GM23338 (cell line): ENCODE data around the gene KAT6B.

ENCODE experiments used
- CREB1 ChIP-seq: fragments of 250-450 bp; sonication (Bioruptor Pico); IDR thresholded peaks from 2 replicates; pipeline ENCODE4 v1.5.0; 2020; ENCODE audit warnings: low read depth, mild to moderate bottlenecking, moderate library complexity
- CTCF ChIP-seq, 2 experiments: fragments of 200-600 bp in 1 of 2; sonication (generic) in 1 of 2; conservative IDR thresholded peaks; 2 replicates each; pipeline versions ENCODE4 v1.5.1 to v1.6.1; 2016 to 2017; ENCODE audit warnings: antibody characterized with exemption in 2 of 2, low read depth in 2 of 2, mild to moderate bottlenecking in 2 of 2, moderate library complexity in 1 of 2
- ETS1 ChIP-seq: IDR thresholded peaks from 2 replicates; pipeline ENCODE4 v1.6.1; 2016; ENCODE audit warnings: antibody characterized with exemption
- EZH2 ChIP-seq: fragments of 200-600 bp; sonication (generic); IDR thresholded peaks from one replicate; pipeline ENCODE4 v1.8.0; 2017; ENCODE audit warnings: antibody characterized with exemption, mild to moderate bottlenecking, low read depth; ENCODE audit not compliant: unreplicated experiment
- EZH2phosphoT487 ChIP-seq: fragments of 200-600 bp; sonication (generic); IDR thresholded peaks from one replicate; pipeline ENCODE4 v1.8.1; 2018; ENCODE audit warnings: antibody characterized with exemption; ENCODE audit not compliant: unreplicated experiment
- POLR2AphosphoS5 ChIP-seq: IDR thresholded peaks from 2 replicates; pipeline ENCODE4 v1.6.1; 2016; ENCODE audit warnings: antibody characterized with exemption, low read depth
- REST ChIP-seq: IDR thresholded peaks from one replicate; pipeline ENCODE4 v1.6.1; 2018; ENCODE audit warnings: antibody characterized with exemption; ENCODE audit not compliant: unreplicated experiment
- ZNF114 ChIP-seq: fragments of 250-450 bp; sonication (Bioruptor Pico); IDR thresholded peaks from 2 replicates; pipeline ENCODE4 v1.5.0; 2020; ENCODE audit warnings: mild to moderate bottlenecking, moderate library complexity
- ZNF331 ChIP-seq: fragments of 250-450 bp; sonication (Bioruptor Pico); IDR thresholded peaks from 2 replicates; pipeline ENCODE4 v1.5.0; 2020; ENCODE audit warnings: low read depth, mild to moderate bottlenecking, moderate library complexity
- ZNF462 ChIP-seq: fragments of 250-450 bp; sonication (Bioruptor Pico); IDR thresholded peaks from 2 replicates; pipeline ENCODE4 v1.5.0; 2020; ENCODE audit warnings: mild to moderate bottlenecking, moderate library complexity

- TF ChIP-seq ETS1 (no peak), CTCF (conservative IDR thresholded peaks at IDR 0.05; ENCODE audit: low read depth in 2 of 2) (no peak), EZH2 (no peak), CREB1 (CRISPR knock-in tag) (no peak), POLR2AphosphoS5 (no peak), EZH2phosphoT487 (no peak), ZNF114 (CRISPR knock-in tag) (no peak), REST (no peak), ZNF462 (no peak), ZNF331 (CRISPR knock-in tag) (no peak)
These were observed 643 bp downstream of the KAT6B start for GRCh38 chr10:74827045-74827441.
